Activated naive CD4-positive, alpha-beta T cell treated with anti-CD3 and anti-CD28 coated beads, Interleukin-2, amount 50 U/mL, for 72 hours (primary cell): ENCODE measurements around the gene MCM3AP. TPM values are rescaled to one million over a fixed set of nuclear protein-coding genes. Genes with fewer than 3 reads are reported as not detected.

Experiments used
- ATAC-seq, 2 donors: fragments of 150-1000 bp; cut with Tn5 transposase; 2 replicates each; pipeline ENCODE4 v1.10.0; 2021; ENCODE audit warnings: mild to moderate bottlenecking in 2 of 2, moderate library complexity in 2 of 2
- DNase-seq, 2 donors: peaks; one replicate each; pipeline ENCODE4 v3.0.0; 2021 to 2022; ENCODE audit warnings: low spot score in 2 of 2
- H3K27ac Mint-ChIP-seq, 2 donors: one replicate each; pipeline ENCODE4 v1.8.0; 2022; ENCODE audit warnings: mild to moderate bottlenecking in 2 of 2, mixed read lengths in 2 of 2
- H3K36me3 Mint-ChIP-seq, 2 donors: one replicate each; pipeline ENCODE4 v1.8.0; 2022; ENCODE audit warnings: mixed read lengths in 2 of 2
- H3K9me3 Mint-ChIP-seq, 2 donors: one replicate each; pipeline ENCODE4 v1.8.0; 2022; ENCODE audit warnings: mixed read lengths in 2 of 2
- total RNA-seq, 2 donors: library from RNA; stranded (reverse); gene quantifications; one replicate each; pipeline ENCODE4 v1.2.3, GENCODE V29; 2022

MCM3AP gene
- total RNA-seq, 2 donors from 2014 or later: 105 to 119 TPM

GRCh38 chr21:46194374-46195334 lies 90.8 kb downstream of the MCM3AP start:
- H3K27ac Mint-ChIP-seq: peak overlapping the region in 1 of 2 donors; percentile 77
- H3K9me3 Mint-ChIP-seq: no peaks in the 10 kb centered on the region
- ATAC-seq (no peak), DNase-seq (no peak)
- H3K36me3 Mint-ChIP-seq: peaks cover 0 to 3% of the 10 kb centered on the region in 2 donors

GRCh38 chr21:46193829-46194373 lies 91.5 kb downstream of the MCM3AP start:
- Mint-ChIP-seq H3K27ac (peak overlapping the region in 1 of 2 donors; percentile 77), H3K9me3 (no peaks in the 10 kb centered on the region), H3K36me3 (no peaks in the 10 kb centered on the region)
- DNase-seq (no peak), ATAC-seq (no peak)

GRCh38 chr21:46191686-46192575 lies 93.5 kb downstream of the MCM3AP start:
- DNase-seq (no peak), ATAC-seq (no peak)
- Mint-ChIP-seq H3K27ac (no peak overlapping the region), H3K9me3 (no peaks in the 10 kb centered on the region), H3K36me3 (no peaks in the 10 kb centered on the region)

GRCh38 chr21:46191257-46191685 lies 94.1 kb downstream of the MCM3AP start:
- no peak for DNase-seq
- Mint-ChIP-seq H3K9me3 (no peaks in the 10 kb centered on the region), H3K36me3 (no peaks in the 10 kb centered on the region), H3K27ac (no peak overlapping the region)
- no peak for ATAC-seq

GRCh38 chr21:46190491-46191131 lies 94.8 kb downstream of the MCM3AP start:
- no peaks in the 10 kb centered on the region for H3K36me3 Mint-ChIP-seq
- no peaks in the 10 kb centered on the region for H3K9me3 Mint-ChIP-seq
- ATAC-seq (no peak), DNase-seq (no peak)
- no peak overlapping the region for H3K27ac Mint-ChIP-seq

- H3K9me3 Mint-ChIP-seq: no peaks in the 10 kb centered on the region
- no peak overlapping the region for H3K27ac Mint-ChIP-seq
- DNase-seq: no peak
- no peak for ATAC-seq
- H3K36me3 Mint-ChIP-seq: no peaks in the 10 kb centered on the region
Observed at GRCh38 chr21:46189959-46190490, 95.4 kb downstream of the MCM3AP start.

- DNase-seq (no peak), ATAC-seq (no peak)
- peak overlapping the region; percentile 25 to 46 for H3K27ac Mint-ChIP-seq
- no peaks in the 10 kb centered on the region for H3K9me3 Mint-ChIP-seq
- no peaks in the 10 kb centered on the region for H3K36me3 Mint-ChIP-seq
Observed at GRCh38 chr21:46189213-46189958, 96.0 kb downstream of the MCM3AP start.

GRCh38 chr21:46188226-46189212 lies 96.9 kb downstream of the MCM3AP start:
- Mint-ChIP-seq H3K36me3 (no peaks in the 10 kb centered on the region), H3K9me3 (no peaks in the 10 kb centered on the region), H3K27ac (peak overlapping the region; percentile 25 to 46)
- ATAC-seq (no peak), DNase-seq (no peak)

- no peaks in the 10 kb centered on the region for H3K36me3 Mint-ChIP-seq
- no peak for DNase-seq
- ATAC-seq: no peak
- no peak overlapping the region for H3K27ac Mint-ChIP-seq
- no peaks in the 10 kb centered on the region for H3K9me3 Mint-ChIP-seq
Observed at GRCh38 chr21:46187814-46188213, 97.6 kb downstream of the MCM3AP start.

GRCh38 chr21:46187261-46187660 lies 98.2 kb downstream of the MCM3AP start:
- no peaks in the 10 kb centered on the region for H3K36me3 Mint-ChIP-seq
- no peaks in the 10 kb centered on the region for H3K9me3 Mint-ChIP-seq
- no peak for ATAC-seq
- H3K27ac Mint-ChIP-seq: peak overlapping the region in 1 of 2 donors; percentile 73
- no peak for DNase-seq

- DNase-seq (no peak), ATAC-seq (no peak)
- H3K36me3 Mint-ChIP-seq: no peaks in the 10 kb centered on the region
- H3K9me3 Mint-ChIP-seq: no peaks in the 10 kb centered on the region
- H3K27ac Mint-ChIP-seq: no peak overlapping the region
Observed at GRCh38 chr21:46185716-46186115, 99.7 kb downstream of the MCM3AP start.
